K562 (cell line): ENCODE results near the gene SEL1L. TPM values are rescaled to one million over a fixed set of nuclear protein-coding genes. Genes with fewer than 3 reads are reported as not detected.
A peak's percentile ranks its signal among the peaks of the same experiment; 100 is the strongest.

Source experiments
- ATAC-seq: fragments of 200-7000 bp; cut with Tn5 transposase; 3 replicates; pipeline ENCODE4 v1.9.1; 2020; ENCODE audit warnings: moderate library complexity
- BruUV-seq: library from RNA; stranded (reverse); fragments of 400-500 nt; replicated peaks from 2 replicates; lab custom pipeline; 2021; lab: Mats Ljungman, UMichigan
- CTCF ChIA-PET: fragments of 300-600 bp; formaldehyde crosslinking; extraction: SDS; loops from one replicate; lab custom pipeline; 2021; ENCODE audit warnings: low intra/inter-chr PET ratio; lab: Yijun Ruan, JAX
- POLR2A ChIA-PET: fragments of 300-600, 350-650 bp; sonication (Branson Sonifier 250); formaldehyde crosslinking; extraction: SDS; loops from one replicate; lab custom pipeline; 2021; ENCODE audit warnings: antibody characterized with exemption, inconsistent platforms; lab: Yijun Ruan, JAX
- DNase-seq, 4 experiments: peaks; one replicate each; pipeline versions ENCODE4 v3.0.0 to v3.0.0-alpha.2; 2011 to 2018; ENCODE audit warnings: low spot score in 3 of 4, mixed read lengths in 3 of 4; ENCODE audit errors: extremely low read depth in 1 of 4
- FAIRE-seq: peaks from 2 replicates; lab custom pipeline; 2011; peaks lifted over from hg19 to GRCh38; lab: Jason Lieb, UNC
- H2AFZ ChIP-seq: 2 replicates; pipeline ENCODE4 v1.6.0; 2011; ENCODE audit warnings: low read depth, low read length, control low read depth, inconsistent platforms
- H3K27ac ChIP-seq: fragments of 200-600 bp; 3 replicates; pipeline ENCODE4 v1.8.0; 2011; ENCODE audit warnings: low read depth, mild to moderate bottlenecking, control low read depth, inconsistent platforms, low read length, moderate library complexity, mixed read lengths; ENCODE audit errors: extremely low read depth
- H3K27me3 ChIP-seq, 2 experiments: fragments of 300-600 bp in 1 of 2; 2 replicates in 1 of 2; 3 replicates in 1 of 2; pipeline versions ENCODE4 v1.6.0 to v1.8.0; 2011; ENCODE audit warnings: inconsistent platforms in 2 of 2, low read length in 2 of 2, mild to moderate bottlenecking in 1 of 2, mixed read lengths in 1 of 2, moderate library complexity in 1 of 2; ENCODE audit not compliant: control insufficient read depth in 2 of 2, insufficient read depth in 2 of 2
- H3K36me3 ChIP-seq: fragments of 300-600 bp; 3 replicates; pipeline ENCODE4 v1.8.0; 2011; ENCODE audit warnings: mild to moderate bottlenecking, low read length, inconsistent platforms; ENCODE audit not compliant: control insufficient read depth, insufficient read depth
- H3K4me1 ChIP-seq, 2 experiments: fragments of 200-600 bp in 1 of 2; replicated peaks in 1 of 2; 2 replicates in 1 of 2; 3 replicates in 1 of 2; pipeline versions ENCODE4 v1.5.1 to v1.8.0; 2011; ENCODE audit warnings: inconsistent platforms in 2 of 2, low read length in 2 of 2, mild to moderate bottlenecking in 1 of 2, mixed read lengths in 1 of 2, moderate library complexity in 1 of 2; ENCODE audit not compliant: control insufficient read depth in 2 of 2, insufficient read depth in 2 of 2
- H3K4me2 ChIP-seq: 2 replicates; pipeline ENCODE4 v1.6.1; 2011; ENCODE audit warnings: low read length, control low read depth, inconsistent platforms, mixed read lengths; ENCODE audit not compliant: insufficient read depth
- H3K4me3 ChIP-seq: fragments of 200-600 bp; sonication (generic), shearing (Covaris generic); 2 replicates; pipeline ENCODE4 v1.5.1; 2016; ENCODE audit warnings: control low read depth, inconsistent platforms
- H3K79me2 ChIP-seq: fragments of 200-600 bp; 3 replicates; pipeline ENCODE4 v1.8.0; 2011; ENCODE audit warnings: low read length, inconsistent platforms; ENCODE audit not compliant: control insufficient read depth, insufficient read depth
- H3K9ac ChIP-seq, 2 experiments: 2 replicates each; pipeline versions ENCODE4 v1.6.0 to v1.6.1; 2011; ENCODE audit warnings: low read depth in 2 of 2, low read length in 2 of 2, control low read depth in 1 of 2, inconsistent platforms in 1 of 2, mild to moderate bottlenecking in 1 of 2, mixed read lengths in 1 of 2; ENCODE audit not compliant: insufficient read depth in 1 of 2
- H3K9me1 ChIP-seq: one replicate; pipeline ENCODE4 v1.6.0; 2011; ENCODE audit warnings: inconsistent platforms, mild to moderate bottlenecking, low read length, moderate library complexity; ENCODE audit not compliant: control insufficient read depth, insufficient read depth
- H3K9me3 ChIP-seq: replicated peaks from 2 replicates; pipeline ENCODE4 v1.5.1; 2011; ENCODE audit warnings: low read depth, low read length, inconsistent platforms; ENCODE audit not compliant: control insufficient read depth, insufficient read depth
- H4K20me1 ChIP-seq: replicated peaks from 2 replicates; pipeline ENCODE4 v1.6.1; 2011; ENCODE audit warnings: low read length, inconsistent platforms, mixed read lengths; ENCODE audit not compliant: control insufficient read depth, insufficient read depth
- C11orf30 ChIP-seq: fragments of 450-650 bp; IDR thresholded peaks from 2 replicates; pipeline ENCODE4 v1.6.1; 2016; ENCODE audit warnings: low read depth, mild to moderate bottlenecking
- DNMT1 ChIP-seq: fragments of 450-650 bp; IDR thresholded peaks from 2 replicates; pipeline ENCODE4 v1.6.1; 2016; ENCODE audit warnings: antibody characterized with exemption, mild to moderate bottlenecking
- KDM1A ChIP-seq, 2 experiments: fragments of 450-650 bp; IDR thresholded peaks; 2 replicates each; pipeline ENCODE4 v1.6.1; 2016; ENCODE audit warnings: mild to moderate bottlenecking in 2 of 2
- MBD2 ChIP-seq: sonication (generic); IDR thresholded peaks from 2 replicates; pipeline ENCODE4 v1.6.1; 2016; ENCODE audit warnings: low read depth, borderline replicate concordance
- MTA1 ChIP-seq: fragments of 450-650 bp; IDR thresholded peaks from 2 replicates; pipeline ENCODE4 v1.6.1; 2017; ENCODE audit warnings: borderline replicate concordance
- NFIC ChIP-seq: fragments of 450-650 bp; IDR thresholded peaks from 2 replicates; pipeline ENCODE4 v1.6.1; 2017; ENCODE audit warnings: mild to moderate bottlenecking, inconsistent platforms
- PHF20 ChIP-seq: fragments of 450-650 bp; IDR thresholded peaks from 2 replicates; pipeline ENCODE4 v1.6.1; 2018; ENCODE audit not compliant: partially characterized antibody
- POLR2AphosphoS5 ChIP-seq: IDR thresholded peaks from 2 replicates; pipeline ENCODE4 v1.6.1; 2011; ENCODE audit warnings: mild to moderate bottlenecking, low read depth, low read length, moderate library complexity; ENCODE audit not compliant: control insufficient read depth, insufficient read depth
- POLR3G ChIP-seq: IDR thresholded peaks from 2 replicates; pipeline ENCODE4 v1.6.1; 2011; ENCODE audit not compliant: insufficient read length, insufficient replicate concordance; ENCODE audit errors: extremely low read depth
- SOX6 ChIP-seq: fragments of 450-650 bp; IDR thresholded peaks from 2 replicates; pipeline ENCODE4 v1.6.1; 2014; ENCODE audit warnings: mild to moderate bottlenecking
- ZBED1 ChIP-seq: IDR thresholded peaks from 2 replicates; pipeline ENCODE4 v1.6.1; 2014
- WGBS: fragments of 100-300 bp; shearing (Covaris generic); methylation state at CpG from one replicate; pipeline ENCODE4 v1.1.6; 2016; ENCODE audit warnings: low coverage, mixed read lengths; ENCODE audit not compliant: insufficient coverage; ENCODE audit errors: missing lambda C conversion rate; 5-methylcytosine and 5-hydroxymethylcytosine counted together
- in situ Hi-C: fragments of 300-500 bp; cut with MboI; formaldehyde crosslinking; loops from 4 replicates; pipeline ENCODE4 v1.15.0; 2018; ENCODE audit warnings: inconsistent platforms, mixed read lengths
- intact Hi-C: fragments of 100-400 bp; cut with micrococcal nuclease; formaldehyde crosslinking; loops from 2 replicates; pipeline ENCODE4 v1.14.2; 2022
- polyA plus RNA-seq, 8 experiments: library from polyadenylated mRNA; depleted of rRNA in 4 of 8; stranded (reverse) in 5 of 8; unstranded in 3 of 8; fragments of >200 nt; fragmentation: Nextera tagmentation in 2 of 8; fragmentation: Illumina TruSeq in 1 of 8; extraction: Ambion mirVana in 2 of 8; extraction: Trizol in 1 of 8; gene quantifications; 2 replicates each; pipeline versions ENCODE4 v1.2.1 to v1.2.3, GENCODE V29; 2011 to 2014; ENCODE audit warnings: inconsistent platforms in 1 of 8, missing spikeins in 1 of 8
- total RNA-seq, 7 experiments: library from RNA; depleted of rRNA in 6 of 7; stranded (reverse); fragments of >200 nt in 6 of 7; fragmentation: Illumina TruSeq in 2 of 7; extraction: Trizol in 2 of 7; gene quantifications; 2 replicates each; pipeline versions ENCODE4 v1.2.1 to v1.2.3, GENCODE V29; 2011 to 2021; ENCODE audit warnings: low replicate concordance in 1 of 7
- TF ChIP-seq, protein P1 (sequence below): sonication (generic); formaldehyde crosslinking; IDR thresholded peaks from 2 replicates; pipeline ENCODE4 v1.8.0; 2022; ENCODE audit warnings: missing genetic modification reagents, mild to moderate bottlenecking, borderline replicate concordance
- TF ChIP-seq, protein P2 (sequence below): fragments of 450-650 bp; IDR thresholded peaks from 2 replicates; pipeline ENCODE4 v1.6.1; 2016

The SEL1L gene
- total and polyA plus RNA-seq, 9 of the 15 experiments (the other 6 are each of a cell fraction or from before 2014, with no cell fraction given), result 7.7 to 21.1 (median 13.6) TPM

DNA sequence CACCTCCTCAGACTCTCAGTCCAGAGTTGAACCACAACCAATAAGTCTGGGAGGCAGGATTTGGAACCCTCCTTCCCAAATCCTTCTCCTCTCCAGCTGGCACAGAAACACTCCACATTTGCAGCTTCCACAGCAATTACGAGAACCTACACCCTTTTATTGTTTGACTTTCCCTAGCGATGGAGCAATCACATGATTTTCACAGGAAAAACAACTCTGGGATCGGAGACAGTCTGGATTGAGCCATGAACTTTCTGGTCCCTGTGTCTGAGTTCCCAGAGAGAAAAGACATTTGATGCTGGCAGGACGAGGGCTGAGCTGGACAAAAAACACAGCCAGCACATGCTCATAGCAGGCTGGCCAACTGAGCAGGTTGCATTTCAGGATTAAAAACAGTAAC is 84.5 kb downstream of the SEL1L start (continued):
- TF ChIP-seq KDM1A (IDR thresholded peaks at IDR 0.05) (no peak), DNMT1 (no peak), MBD2 (no peak), ZBED1 (no peak), PHF20 (no peak)
- TF ChIP-seq, all 486 proteins: peak for 0

- in situ Hi-C loops, result no loop called here
Observed at GRCh38 chr14:81447021-81447764, 86.5 kb downstream of the SEL1L start.

More at GRCh38 chr14:81447021-81447764, 86.5 kb downstream of the SEL1L start:
- 64% methylated on average over 2 of the region's 3 CpGs for WGBS
- Histone ChIP-seq H3K27ac (no peak overlapping the region), H4K20me1 (no peaks in the 10 kb centered on the region), H3K9me3 (no peaks in the 10 kb centered on the region), H3K9ac (no peak overlapping the region), H2AFZ (0 out of 2 replicates have a peak overlapping the region, but pooled peaks have one; percentile 16), H3K27me3 (no peaks in the 10 kb centered on the region), H3K79me2 (no peaks in the 10 kb centered on the region), H3K4me2 (no peak overlapping the region), H3K9me1 (no peaks in the 10 kb centered on the region), H3K36me3 (no peaks in the 10 kb centered on the region), H3K4me1 (peaks cover 0 to 6% of the 10 kb centered on the region in 2 experiments; a peak in 3 of 5 replicates), H3K4me3 (no peak overlapping the region)
- no TSS peak for BruUV-seq
- ChIA-PET POLR2A (interaction anchor here (0.6 kb wide), 1 partner anchor 11 kb away, joined by 4 read pairs; no protein-coding TSS in a partner anchor), CTCF (no interaction called here)
- intact Hi-C loops, result no loop called here
- no peak for TF ChIP-seq MTA1
- TF ChIP-seq, protein P1, sequence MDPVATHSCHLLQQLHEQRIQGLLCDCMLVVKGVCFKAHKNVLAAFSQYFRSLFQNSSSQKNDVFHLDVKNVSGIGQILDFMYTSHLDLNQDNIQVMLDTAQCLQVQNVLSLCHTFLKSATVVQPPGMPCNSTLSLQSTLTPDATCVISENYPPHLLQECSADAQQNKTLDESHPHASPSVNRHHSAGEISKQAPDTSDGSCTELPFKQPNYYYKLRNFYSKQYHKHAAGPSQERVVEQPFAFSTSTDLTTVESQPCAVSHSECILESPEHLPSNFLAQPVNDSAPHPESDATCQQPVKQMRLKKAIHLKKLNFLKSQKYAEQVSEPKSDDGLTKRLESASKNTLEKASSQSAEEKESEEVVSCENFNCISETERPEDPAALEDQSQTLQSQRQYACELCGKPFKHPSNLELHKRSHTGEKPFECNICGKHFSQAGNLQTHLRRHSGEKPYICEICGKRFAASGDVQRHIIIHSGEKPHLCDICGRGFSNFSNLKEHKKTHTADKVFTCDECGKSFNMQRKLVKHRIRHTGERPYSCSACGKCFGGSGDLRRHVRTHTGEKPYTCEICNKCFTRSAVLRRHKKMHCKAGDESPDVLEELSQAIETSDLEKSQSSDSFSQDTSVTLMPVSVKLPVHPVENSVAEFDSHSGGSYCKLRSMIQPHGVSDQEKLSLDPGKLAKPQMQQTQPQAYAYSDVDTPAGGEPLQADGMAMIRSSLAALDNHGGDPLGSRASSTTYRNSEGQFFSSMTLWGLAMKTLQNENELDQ (CRISPR knock-in tag), result no peak
- no peak for TF ChIP-seq NFIC
- TF ChIP-seq SOX6, result no peak
- TF ChIP-seq, protein P2, sequence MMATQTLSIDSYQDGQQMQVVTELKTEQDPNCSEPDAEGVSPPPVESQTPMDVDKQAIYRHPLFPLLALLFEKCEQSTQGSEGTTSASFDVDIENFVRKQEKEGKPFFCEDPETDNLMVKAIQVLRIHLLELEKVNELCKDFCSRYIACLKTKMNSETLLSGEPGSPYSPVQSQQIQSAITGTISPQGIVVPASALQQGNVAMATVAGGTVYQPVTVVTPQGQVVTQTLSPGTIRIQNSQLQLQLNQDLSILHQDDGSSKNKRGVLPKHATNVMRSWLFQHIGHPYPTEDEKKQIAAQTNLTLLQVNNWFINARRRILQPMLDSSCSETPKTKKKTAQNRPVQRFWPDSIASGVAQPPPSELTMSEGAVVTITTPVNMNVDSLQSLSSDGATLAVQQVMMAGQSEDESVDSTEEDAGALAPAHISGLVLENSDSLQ, result no peak
- no peak for TF ChIP-seq POLR3G
- TF ChIP-seq C11orf30, result no peak
- no peak for TF ChIP-seq POLR2AphosphoS5
- ATAC-seq, result no peak
- no peak for DNase-seq
- no peak for FAIRE-seq
